GM12878 (cell line): ENCODE data around the gene MYRF. TPM values are rescaled to one million over a fixed set of nuclear protein-coding genes. Genes with fewer than 3 reads are reported as not detected.

Source experiments
- ATAC-seq: fragments of 200-7000 bp; cut with Tn5 transposase; 3 replicates; pipeline ENCODE4 v1.9.1; 2020; ENCODE audit warnings: mild to moderate bottlenecking, moderate library complexity
- BruUV-seq: library from RNA; stranded (reverse); fragments of 400-500 nt; replicated peaks from 2 replicates; lab custom pipeline; 2021; lab: Mats Ljungman, UMichigan
- CTCF ChIA-PET: fragments of 300-600 bp; sonication (Branson Sonifier 250); formaldehyde crosslinking; extraction: SDS; loops from one replicate; lab custom pipeline; 2021; ENCODE audit warnings: inconsistent platforms; lab: Yijun Ruan, JAX
- POLR2A ChIA-PET: fragments of 350-600 bp; formaldehyde crosslinking; extraction: SDS; loops from one replicate; lab custom pipeline; 2021; ENCODE audit warnings: inconsistent platforms; lab: Charles Lee
- RAD21 ChIA-PET: fragments of 300-600 bp; sonication (Branson Sonifier 250); formaldehyde crosslinking; loops from one replicate; lab custom pipeline; 2023; ENCODE audit warnings: antibody characterized with exemption; ENCODE audit not compliant: unreplicated experiment; lab: Charles Lee
- SMC1A ChIA-PET: fragments of 300-600 bp; sonication (Branson Sonifier 250); formaldehyde crosslinking; loops from one replicate; lab custom pipeline; 2023; ENCODE audit not compliant: unreplicated experiment, uncharacterized antibody; lab: Charles Lee
- DNase-seq: peaks from one replicate; pipeline ENCODE4 v3.0.0-alpha.2; 2011; ENCODE audit warnings: low read depth, low spot score
- FAIRE-seq: peaks from 3 replicates; lab custom pipeline; 2011; peaks lifted over from hg19 to GRCh38; lab: Jason Lieb, UNC
- H2AFZ ChIP-seq: 2 replicates; pipeline ENCODE4 v1.6.0; 2011; ENCODE audit warnings: low read depth, low read length, control low read depth; ENCODE audit not compliant: control insufficient read depth
- H3K27ac ChIP-seq: 2 replicates; pipeline ENCODE4 v1.5.1; 2011; ENCODE audit warnings: control low read depth; ENCODE audit not compliant: control insufficient read depth, insufficient read depth
- H3K27me3 ChIP-seq, 2 experiments: replicated peaks in 1 of 2; 2 replicates each; pipeline versions ENCODE4 v1.6.0 to v1.6.1; 2011; ENCODE audit warnings: low read length in 1 of 2; ENCODE audit not compliant: control insufficient read depth in 2 of 2, insufficient read depth in 2 of 2
- H3K36me3 ChIP-seq, 2 experiments: 2 replicates each; pipeline ENCODE4 v1.5.1; 2011; ENCODE audit warnings: low read length in 1 of 2; ENCODE audit not compliant: control insufficient read depth in 2 of 2, insufficient read depth in 2 of 2
- H3K4me1 ChIP-seq: 2 replicates; pipeline ENCODE4 v1.6.1; 2011; ENCODE audit warnings: mild to moderate bottlenecking, low read length, moderate library complexity, mixed read lengths; ENCODE audit not compliant: control insufficient read depth, insufficient read depth
- H3K4me2 ChIP-seq: 2 replicates; pipeline ENCODE4 v1.6.0; 2011; ENCODE audit warnings: control low read depth; ENCODE audit not compliant: control insufficient read depth, insufficient read depth
- H3K4me3 ChIP-seq: fragments of 200-600 bp; sonication (generic); 2 replicates; pipeline ENCODE4 v1.5.1; 2016
- H3K79me2 ChIP-seq: 2 replicates; pipeline ENCODE4 v1.6.0; 2011; ENCODE audit warnings: low read length; ENCODE audit not compliant: control insufficient read depth, insufficient read depth
- H3K9ac ChIP-seq: 2 replicates; pipeline ENCODE4 v1.8.0; 2011; ENCODE audit warnings: low read length, control low read depth, mixed read lengths; ENCODE audit not compliant: control insufficient read depth, insufficient read depth
- H3K9me3 ChIP-seq: replicated peaks from 3 replicates; pipeline ENCODE4 v1.5.1; 2011; ENCODE audit warnings: mild to moderate bottlenecking, low read length; ENCODE audit not compliant: control insufficient read depth, insufficient read depth
- H4K20me1 ChIP-seq: 2 replicates; pipeline ENCODE4 v1.6.0; 2011; ENCODE audit not compliant: control insufficient read depth, insufficient read depth
- BACH1 ChIP-seq: fragments of 450-650 bp; IDR thresholded peaks from 2 replicates; pipeline ENCODE4 v1.6.1; 2017; ENCODE audit warnings: mild to moderate bottlenecking, borderline replicate concordance
- BCL11A ChIP-seq: IDR thresholded peaks from 2 replicates; pipeline ENCODE4 v1.6.1; 2011; ENCODE audit warnings: low read depth, low read length
- EED ChIP-seq: sonication (generic); IDR thresholded peaks from 2 replicates; pipeline ENCODE4 v1.6.1; 2016; ENCODE audit warnings: antibody characterized with exemption, low read depth
- FOXK2 ChIP-seq: fragments of 450-650 bp; IDR thresholded peaks from 2 replicates; pipeline ENCODE4 v1.6.1; 2017; ENCODE audit warnings: mild to moderate bottlenecking, moderate library complexity
- IKZF2 ChIP-seq, 2 experiments: fragments of 450-650 bp; IDR thresholded peaks; 2 replicates each; pipeline ENCODE4 v1.6.1; 2017; ENCODE audit warnings: mild to moderate bottlenecking in 2 of 2, moderate library complexity in 2 of 2
- MLLT1 ChIP-seq: fragments of 450-650 bp; IDR thresholded peaks from 2 replicates; pipeline ENCODE4 v1.6.1; 2016; ENCODE audit warnings: mild to moderate bottlenecking
- MTA2 ChIP-seq: fragments of 450-650 bp; IDR thresholded peaks from 2 replicates; pipeline ENCODE4 v1.6.1; 2016; ENCODE audit warnings: low read depth, mild to moderate bottlenecking, moderate library complexity
- NR2C2 ChIP-seq: IDR thresholded peaks from 2 replicates; pipeline ENCODE4 v1.6.1; 2011; ENCODE audit warnings: borderline replicate concordance, low read depth; ENCODE audit not compliant: control insufficient read depth, insufficient read length
- POLR2AphosphoS2 ChIP-seq: IDR thresholded peaks from 2 replicates; pipeline ENCODE4 v1.6.1; 2011; ENCODE audit warnings: low read depth, mild to moderate bottlenecking, low read length, improper control_type of control experiment, moderate library complexity
- ZSCAN29 ChIP-seq: fragments of 450-650 bp; IDR thresholded peaks from 2 replicates; pipeline ENCODE4 v1.6.1; 2017; ENCODE audit warnings: mild to moderate bottlenecking, moderate library complexity
- WGBS: methylation state at CpG from one replicate; pipeline ENCODE4 v1.1.6; 2016; ENCODE audit warnings: low lambda C conversion rate; ENCODE audit not compliant: insufficient replicate concordance, insufficient coverage; ENCODE audit errors: missing lambda C conversion rate; 5-methylcytosine and 5-hydroxymethylcytosine counted together
- in situ Hi-C: fragments of 300-500 bp; cut with MboI; formaldehyde crosslinking; loops from 9 replicates; pipeline ENCODE4 v1.14.3; 2018; ENCODE audit warnings: mixed read lengths
- intact Hi-C: fragments of 100-400 bp; cut with micrococcal nuclease; formaldehyde crosslinking; loops from one replicate; pipeline ENCODE4 v1.14.2; 2022; ENCODE audit not compliant: unreplicated experiment
- polyA plus RNA-seq, 11 experiments: library from polyadenylated mRNA; depleted of rRNA in 4 of 11; unstranded in 6 of 11; stranded (reverse) in 5 of 11; fragments of >200 nt; fragmentation: Nextera tagmentation in 4 of 11; fragmentation: Illumina TruSeq in 1 of 11; extraction: Ambion mirVana in 4 of 11; extraction: Trizol in 1 of 11; gene quantifications; 1 replicate in 1 of 11; 2 replicates in 10 of 11; pipeline versions ENCODE4 v1.2.1 to v1.2.3, GENCODE V29; 2011 to 2016; ENCODE audit warnings: inconsistent platforms in 2 of 11, missing spikeins in 2 of 11, low read depth in 1 of 11
- total RNA-seq, 4 experiments: library from RNA; depleted of rRNA in 3 of 4; stranded (reverse); fragments of >200 nt in 3 of 4; fragmentation: Illumina TruSeq in 1 of 4; extraction: Trizol in 1 of 4; gene quantifications; 2 replicates each; pipeline versions ENCODE4 v1.2.1 to v1.2.3, GENCODE V29; 2013 to 2021

Gene MYRF
- total and polyA plus RNA-seq, 10 of the 15 experiments (the other 5 are each of a cell fraction or from before 2014, with no cell fraction given), result 0.27 to 15.6 (median 0.89) TPM

- 30% methylated on average over 14 of the region's 14 CpGs for WGBS
- no peak overlapping the region for H3K4me2 ChIP-seq
- H3K79me2 ChIP-seq, result no peaks in the 10 kb centered on the region
- H3K36me3 ChIP-seq, result no peaks in the 10 kb centered on the region
- in situ Hi-C loops, result no loop called here
- SMC1A ChIA-PET, result interaction anchor here (1.4 kb wide), 1 partner anchor 15 kb away, joined by 3 read pairs; no protein-coding TSS in a partner anchor
- no peak overlapping the region for H2AFZ ChIP-seq
- H3K27ac ChIP-seq, result no peak overlapping the region
- TF ChIP-seq BACH1, result no peak
- TF ChIP-seq MTA2, result no peak
- TF ChIP-seq BCL11A, result no peak
- no peak for TF ChIP-seq ZSCAN29
- no peak for TF ChIP-seq FOXK2
- TF ChIP-seq IKZF2 (IDR thresholded peaks at IDR 0.05), result no peak
- no peak for TF ChIP-seq EED
- TF ChIP-seq POLR2AphosphoS2, result no peak
- TF ChIP-seq MLLT1, result no peak
- TF ChIP-seq NR2C2, result no peak
- TF ChIP-seq, all 136 proteins: peak for 0
- no peaks in the 10 kb centered on the region; a peak in 1 of 4 replicates for H3K27me3 ChIP-seq
- H3K9me3 ChIP-seq, result no peaks in the 10 kb centered on the region
- no peaks in the 10 kb centered on the region for H4K20me1 ChIP-seq
- no peak overlapping the region for H3K4me3 ChIP-seq
- intact Hi-C loops, result loop anchor here (10.0 kb wide), 1 partner anchor 260 kb away; no protein-coding TSS in a partner anchor
- no peak overlapping the region for H3K9ac ChIP-seq
- POLR2A ChIA-PET, result no interaction called here
- FAIRE-seq (no peak), DNase-seq (no peak), ATAC-seq (no peak)
- CTCF ChIA-PET, result interaction anchor here (0.9 to 2.0 kb wide), 4 partner anchors 13 to 162 kb away, joined by 3 to 11 read pairs (median 7); no protein-coding TSS in a partner anchor
- RAD21 ChIA-PET, result no interaction called here
- no peaks in the 10 kb centered on the region for H3K4me1 ChIP-seq
- BruUV-seq, result no TSS peak
These were observed 17.7 kb upstream of the MYRF start for GRCh38 chr11:61734767-61735166.
